SK-N-SH (cell line): ENCODE data around the gene SCAF11. TPM values are rescaled to one million over a fixed set of nuclear protein-coding genes. Genes with fewer than 3 reads are reported as not detected.
A peak's percentile ranks its signal among the peaks of the same experiment; 100 is the strongest.

Experiments
- CTCF ChIA-PET: fragments of 300-600, 350-600 bp; formaldehyde crosslinking; extraction: SDS; loops from one replicate; lab custom pipeline; 2021; lab: Yijun Ruan, JAX
- POLR2A ChIA-PET: fragments of 350-600 bp; sonication (Branson Sonifier 250); formaldehyde crosslinking; extraction: SDS; loops from one replicate; lab custom pipeline; 2020; ENCODE audit warnings: antibody characterized with exemption, inconsistent platforms; lab: Yijun Ruan, JAX
- DNase-seq: peaks from one replicate; pipeline ENCODE4 v3.0.0; 2012
- H2AFZ ChIP-seq: fragments of 200-600 bp; sonication (generic); 2 replicates; pipeline ENCODE4 v1.8.1; 2016; ENCODE audit warnings: antibody characterized with exemption, mild to moderate bottlenecking, low read depth
- H3F3A ChIP-seq: fragments of 200-600 bp; sonication (generic); replicated peaks from 2 replicates; pipeline ENCODE3; 2016; ENCODE audit warnings: antibody characterized with exemption, mild to moderate bottlenecking; ENCODE audit not compliant: insufficient read depth
- H3K27ac ChIP-seq, 2 experiments: fragments of 200-500 bp in 1 of 2; fragments of 200-600 bp in 1 of 2; sonication (Bioruptor generic) in 1 of 2; sonication (generic), shearing (Covaris generic) in 1 of 2; 2 replicates each; pipeline versions ENCODE4 v1.5.1 to v1.6.1; 2014 to 2016; ENCODE audit warnings: low read depth in 2 of 2, inconsistent platforms in 1 of 2, low read length in 1 of 2, mild to moderate bottlenecking in 1 of 2, mixed read lengths in 1 of 2
- H3K27me3 ChIP-seq: fragments of 200-600 bp; sonication (generic), shearing (Covaris generic); 2 replicates; pipeline ENCODE4 v1.6.1; 2016; ENCODE audit warnings: mixed run types; ENCODE audit not compliant: insufficient read depth
- H3K36me3 ChIP-seq, 2 experiments: fragments of 200-500 bp in 1 of 2; fragments of 200-600 bp in 1 of 2; sonication (Bioruptor generic) in 1 of 2; sonication (generic) in 1 of 2; replicated peaks in 1 of 2; 2 replicates each; pipeline versions ENCODE3 to v1.5.1; 2014 to 2016; ENCODE audit warnings: low read length in 1 of 2, mild to moderate bottlenecking in 1 of 2; ENCODE audit not compliant: insufficient read depth in 2 of 2, control insufficient read depth in 1 of 2
- H3K4me1 ChIP-seq, 2 experiments: fragments of 200-500 bp in 1 of 2; fragments of 200-600 bp in 1 of 2; sonication (Bioruptor generic) in 1 of 2; sonication (generic), shearing (Covaris generic) in 1 of 2; 2 replicates each; pipeline versions ENCODE4 v1.5.1 to v1.6.1; 2014 to 2016; ENCODE audit warnings: low read depth in 1 of 2, low read length in 1 of 2, mixed run types in 1 of 2; ENCODE audit not compliant: insufficient read depth in 2 of 2, control insufficient read depth in 1 of 2
- H3K4me2 ChIP-seq: fragments of 200-600 bp; sonication (generic), shearing (Covaris generic); 2 replicates; pipeline ENCODE4 v1.6.1; 2017; ENCODE audit warnings: mixed run types
- H3K4me3 ChIP-seq, 2 experiments: fragments of 200-500 bp in 1 of 2; fragments of 200-600 bp in 1 of 2; sonication (Bioruptor generic) in 1 of 2; sonication (generic), shearing (Covaris generic) in 1 of 2; 2 replicates each; pipeline versions ENCODE4 v1.5.1 to v1.8.1; 2014 to 2016; ENCODE audit warnings: low read depth in 2 of 2, inconsistent platforms in 1 of 2, low read length in 1 of 2, mild to moderate bottlenecking in 1 of 2, mixed read lengths in 1 of 2, moderate library complexity in 1 of 2
- H3K79me2 ChIP-seq: fragments of 200-600 bp; sonication (generic); 2 replicates; pipeline ENCODE4 v1.8.1; 2017; ENCODE audit warnings: mild to moderate bottlenecking; ENCODE audit not compliant: insufficient read depth
- H3K9ac ChIP-seq: fragments of 200-600 bp; sonication (generic); 2 replicates; pipeline ENCODE4 v1.6.1; 2017; ENCODE audit warnings: mixed run types
- H3K9me2 ChIP-seq: fragments of 200-600 bp; sonication (generic); 2 replicates; pipeline ENCODE4 v1.6.1; 2017; ENCODE audit warnings: mixed run types
- H3K9me3 ChIP-seq: fragments of 200-600 bp; sonication (generic); 2 replicates; pipeline ENCODE4 v1.6.1; 2017; ENCODE audit warnings: mixed run types, mild to moderate bottlenecking, moderate library complexity
- H4K20me1 ChIP-seq: fragments of 200-600 bp; sonication (generic); 2 replicates; pipeline ENCODE4 v1.6.1; 2017; ENCODE audit warnings: mild to moderate bottlenecking, mixed run types; ENCODE audit not compliant: insufficient read depth
- ELF1 ChIP-seq: IDR thresholded peaks from 2 replicates; pipeline ENCODE4 v1.4.0; 2012
- EP300 ChIP-seq, 2 experiments: IDR thresholded peaks; 2 replicates each; pipeline versions ENCODE4 v1.4.0 to v1.6.1; 2012; ENCODE audit warnings: borderline replicate concordance in 1 of 2, low read depth in 1 of 2, low read length in 1 of 2
- FOSL2 ChIP-seq: IDR thresholded peaks from 2 replicates; pipeline ENCODE4 v1.4.0; 2012; ENCODE audit warnings: low read depth, mild to moderate bottlenecking, moderate library complexity, borderline replicate concordance
- FOXJ3 ChIP-seq: sonication (generic); formaldehyde crosslinking; IDR thresholded peaks from 2 replicates; pipeline ENCODE4 v1.5.1; 2020; ENCODE audit warnings: mild to moderate bottlenecking, missing genetic modification reagents
- FOXM1 ChIP-seq: IDR thresholded peaks from 2 replicates; pipeline ENCODE4 v1.4.0; 2012; ENCODE audit warnings: low read depth, mild to moderate bottlenecking
- GABPA ChIP-seq: IDR thresholded peaks from 2 replicates; pipeline ENCODE4 v1.4.0; 2012; ENCODE audit warnings: low read depth, mild to moderate bottlenecking
- MEF2A ChIP-seq: IDR thresholded peaks from 2 replicates; pipeline ENCODE4 v1.4.0; 2012; ENCODE audit warnings: low read depth, borderline replicate concordance
- MXI1 ChIP-seq: IDR thresholded peaks from 2 replicates; pipeline ENCODE4 v1.6.1; 2012; ENCODE audit warnings: mild to moderate bottlenecking, low read depth, low read length, improper control_type of control experiment
- NFIC ChIP-seq: IDR thresholded peaks from 2 replicates; pipeline ENCODE4 v1.4.0; 2012; ENCODE audit warnings: borderline replicate concordance
- NRF1 ChIP-seq: IDR thresholded peaks from 2 replicates; pipeline ENCODE4 v1.6.1; 2012; ENCODE audit warnings: low read depth, mild to moderate bottlenecking, low read length
- POLR2AphosphoS5 ChIP-seq: IDR thresholded peaks from 2 replicates; pipeline ENCODE4 v1.6.1; 2012; ENCODE audit warnings: low read depth, low read length
- RCOR1 ChIP-seq: fragments of 150-350 bp; IDR thresholded peaks from 2 replicates; pipeline ENCODE4 v1.6.1; 2017; ENCODE audit warnings: antibody characterized with exemption, low read length
- RFX5 ChIP-seq: IDR thresholded peaks from 2 replicates; pipeline ENCODE4 v1.6.1; 2012; ENCODE audit warnings: mild to moderate bottlenecking, improper control_type of control experiment, low read length
- RXRA ChIP-seq: IDR thresholded peaks from 2 replicates; pipeline ENCODE4 v1.4.0; 2012; ENCODE audit warnings: low read depth, mild to moderate bottlenecking, borderline replicate concordance
- SIN3A ChIP-seq: IDR thresholded peaks from 2 replicates; pipeline ENCODE4 v1.6.1; 2012; ENCODE audit warnings: low read depth, mild to moderate bottlenecking, low read length, moderate library complexity, borderline replicate concordance
- SMC3 ChIP-seq: IDR thresholded peaks from 2 replicates; pipeline ENCODE4 v1.6.1; 2012; ENCODE audit warnings: low read depth, low read length, improper control_type of control experiment
- TAF1 ChIP-seq: IDR thresholded peaks from 2 replicates; pipeline ENCODE4 v1.6.1; 2012; ENCODE audit warnings: low read depth, mild to moderate bottlenecking, low read length, moderate library complexity, borderline replicate concordance
- WGBS: methylation state at CpG from one replicate; pipeline ENCODE4 v1.1.6; 2017; ENCODE audit warnings: low lambda C conversion rate; 5-methylcytosine and 5-hydroxymethylcytosine counted together
- polyA plus RNA-seq, 3 experiments: library from polyadenylated mRNA; depleted of rRNA; stranded (reverse); fragments of >200 nt; gene quantifications; 2 replicates each; pipeline ENCODE4 v1.2.3, GENCODE V29; 2012
- TF ChIP-seq, protein P1 (sequence below): IDR thresholded peaks from 2 replicates; pipeline ENCODE4 v1.4.0; 2012; ENCODE audit warnings: low read depth, borderline replicate concordance
- TF ChIP-seq, protein P2 (sequence below): IDR thresholded peaks from 2 replicates; pipeline ENCODE4 v1.4.0; 2012; ENCODE audit warnings: low read depth, borderline replicate concordance

SCAF11 gene
- polyA plus RNA-seq, 1 of the 3 experiments (the other 2 are of a cell fraction) = 26.1 TPM

DNA sequence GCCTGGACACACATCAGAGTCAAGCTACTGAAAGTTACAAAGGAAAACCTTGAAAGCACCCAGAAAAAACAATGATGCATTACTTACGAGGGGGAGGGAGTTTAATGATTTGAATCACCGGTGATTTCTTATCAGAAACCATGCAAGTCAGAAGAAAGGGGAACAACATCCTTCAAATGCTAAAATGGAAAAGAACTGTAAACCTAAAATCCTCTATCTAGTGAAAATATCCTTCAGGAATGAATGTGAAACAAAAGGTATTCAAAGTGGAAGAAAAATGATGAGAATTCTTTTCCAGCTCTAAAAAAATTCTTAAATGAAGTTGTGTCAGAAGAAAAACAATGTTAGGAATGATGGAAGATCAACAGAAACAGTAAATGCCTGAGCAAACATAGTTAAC is 16.8 kb downstream of the SCAF11 start:
- Histone ChIP-seq H3K9me3 (no peaks in the 10 kb centered on the region), H3K36me3 (peaks cover 15 to 19% of the 10 kb centered on the region in 2 experiments)
- TF ChIP-seq FOSL2 = no peak
- no peak for TF ChIP-seq POLR2AphosphoS5
- TF ChIP-seq, all 33 proteins: peak for 0
- no peak overlapping the region for H2AFZ ChIP-seq
- peaks cover 56% of the 10 kb centered on the region for H4K20me1 ChIP-seq
- H3K4me1 ChIP-seq = peaks cover 0 to 12% of the 10 kb centered on the region in 2 experiments; a peak in 1 of 4 replicates
- H3F3A ChIP-seq = peaks cover 20% of the 10 kb centered on the region
- H3K4me3 ChIP-seq = peak overlapping the region; percentile 10 to 28; a peak in 2 of 4 replicates
- no peak for DNase-seq
- H3K9ac ChIP-seq = peak overlapping the region; percentile 12; the same call in 1 of the 2 replicates
- CTCF ChIA-PET = no interaction called here
- H3K27ac ChIP-seq = peak overlapping the region; percentile 48; a peak in 3 of 4 replicates
- H3K27me3 ChIP-seq = no peaks in the 10 kb centered on the region
- no peaks in the 10 kb centered on the region for H3K9me2 ChIP-seq
- peak overlapping the region; percentile 71 for H3K4me2 ChIP-seq
- peaks cover 97% of the 10 kb centered on the region for H3K79me2 ChIP-seq
- WGBS = 70% methylated on average over 2 of the region's 2 CpGs
- POLR2A ChIA-PET = no interaction called here

DNA sequence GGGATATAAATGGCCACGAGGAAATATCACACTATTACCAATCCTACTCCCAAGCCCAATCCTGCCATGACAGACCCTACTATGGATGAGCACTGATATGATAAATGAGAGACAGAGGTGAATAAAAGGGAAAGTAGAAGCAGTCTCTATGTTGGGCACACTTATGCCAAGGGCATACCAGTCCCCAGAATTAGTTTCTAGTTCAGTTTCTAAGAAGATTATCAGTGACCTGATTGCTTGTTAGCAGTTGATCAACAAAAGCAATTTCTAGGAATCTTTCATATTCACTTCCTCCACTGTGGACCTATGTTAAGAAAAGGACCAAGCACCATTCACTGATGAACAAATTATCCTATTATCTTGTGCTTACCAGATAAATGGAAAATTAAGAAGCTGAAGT is 20.0 kb downstream of the SCAF11 start:
- Histone ChIP-seq H3K4me2 (no peak overlapping the region), H3K9me3 (no peaks in the 10 kb centered on the region), H3K27me3 (no peaks in the 10 kb centered on the region), H3K9me2 (no peaks in the 10 kb centered on the region), H3F3A (peaks cover 40% of the 10 kb centered on the region), H3K36me3 (peaks cover 15 to 23% of the 10 kb centered on the region in 2 experiments), H3K27ac (no peak overlapping the region), H4K20me1 (peaks cover 42% of the 10 kb centered on the region), H3K79me2 (peaks cover 92% of the 10 kb centered on the region), H3K4me3 (no peak overlapping the region), H3K9ac (no peak overlapping the region), H3K4me1 (peaks cover 0 to 2% of the 10 kb centered on the region in 2 experiments; a peak in 2 of 4 replicates), H2AFZ (no peak overlapping the region)
- DNase-seq = no peak
- 100% methylated on average over 1 of the region's 1 CpG for WGBS
- POLR2A ChIA-PET = no interaction called here
- CTCF ChIA-PET = no interaction called here
- no peak for TF ChIP-seq MXI1
- TF ChIP-seq RXRA = no peak
- no peak for TF ChIP-seq GABPA
- no peak for TF ChIP-seq RFX5
- no peak for TF ChIP-seq EP300 (IDR thresholded peaks at IDR 0.05; ENCODE audit: borderline replicate concordance in 1 of 2, low read depth in 1 of 2, low read length in 1 of 2)
- TF ChIP-seq FOXM1 = no peak
- TF ChIP-seq, protein P1, sequence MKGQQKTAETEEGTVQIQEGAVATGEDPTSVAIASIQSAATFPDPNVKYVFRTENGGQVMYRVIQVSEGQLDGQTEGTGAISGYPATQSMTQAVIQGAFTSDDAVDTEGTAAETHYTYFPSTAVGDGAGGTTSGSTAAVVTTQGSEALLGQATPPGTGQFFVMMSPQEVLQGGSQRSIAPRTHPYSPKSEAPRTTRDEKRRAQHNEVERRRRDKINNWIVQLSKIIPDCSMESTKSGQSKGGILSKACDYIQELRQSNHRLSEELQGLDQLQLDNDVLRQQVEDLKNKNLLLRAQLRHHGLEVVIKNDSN = no peak
- no peak for TF ChIP-seq POLR2AphosphoS5
- no peak for TF ChIP-seq SMC3
- TF ChIP-seq, protein P2, sequence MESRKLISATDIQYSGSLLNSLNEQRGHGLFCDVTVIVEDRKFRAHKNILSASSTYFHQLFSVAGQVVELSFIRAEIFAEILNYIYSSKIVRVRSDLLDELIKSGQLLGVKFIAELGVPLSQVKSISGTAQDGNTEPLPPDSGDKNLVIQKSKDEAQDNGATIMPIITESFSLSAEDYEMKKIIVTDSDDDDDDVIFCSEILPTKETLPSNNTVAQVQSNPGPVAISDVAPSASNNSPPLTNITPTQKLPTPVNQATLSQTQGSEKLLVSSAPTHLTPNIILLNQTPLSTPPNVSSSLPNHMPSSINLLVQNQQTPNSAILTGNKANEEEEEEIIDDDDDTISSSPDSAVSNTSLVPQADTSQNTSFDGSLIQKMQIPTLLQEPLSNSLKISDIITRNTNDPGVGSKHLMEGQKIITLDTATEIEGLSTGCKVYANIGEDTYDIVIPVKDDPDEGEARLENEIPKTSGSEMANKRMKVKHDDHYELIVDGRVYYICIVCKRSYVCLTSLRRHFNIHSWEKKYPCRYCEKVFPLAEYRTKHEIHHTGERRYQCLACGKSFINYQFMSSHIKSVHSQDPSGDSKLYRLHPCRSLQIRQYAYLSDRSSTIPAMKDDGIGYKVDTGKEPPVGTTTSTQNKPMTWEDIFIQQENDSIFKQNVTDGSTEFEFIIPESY = no peak
- no peak for TF ChIP-seq RCOR1
- no peak for TF ChIP-seq ELF1
- TF ChIP-seq FOXJ3 (CRISPR knock-in tag) = no peak
- TF ChIP-seq MEF2A = no peak
- no peak for TF ChIP-seq NFIC
- no peak for TF ChIP-seq SIN3A
- TF ChIP-seq NRF1 = no peak
- TF ChIP-seq TAF1 = no peak
